Stimulated activated CD4-positive, alpha-beta T cell treated with anti-CD3 and anti-CD28 coated beads, Interleukin-12 subunit alpha, Interleukin-12 subunit beta, amount 100 ng/mL, for 24 hours (primary cell): ENCODE results near the gene PPP2R2D.
A peak's percentile ranks its signal among the peaks of the same experiment; 100 is the strongest.
"Not testable (repeated sequence)": the region's sequence is repeated elsewhere in the genome, so short reads cannot be mapped to it uniquely, and the experiment has no call there.

Experiments
- DNase-seq, 2 experiments: peaks; one replicate each; pipeline ENCODE4 v3.0.0-alpha.2; 2020; ENCODE audit warnings: low read depth in 2 of 2

Gene PPP2R2D

GRCh38 chr10:131977323-131978096 lies 76.7 kb downstream of the PPP2R2D start:
- no peak for DNase-seq

GRCh38 chr10:131978366-131978765 lies 77.6 kb downstream of the PPP2R2D start:
- no peak for DNase-seq

DNA sequence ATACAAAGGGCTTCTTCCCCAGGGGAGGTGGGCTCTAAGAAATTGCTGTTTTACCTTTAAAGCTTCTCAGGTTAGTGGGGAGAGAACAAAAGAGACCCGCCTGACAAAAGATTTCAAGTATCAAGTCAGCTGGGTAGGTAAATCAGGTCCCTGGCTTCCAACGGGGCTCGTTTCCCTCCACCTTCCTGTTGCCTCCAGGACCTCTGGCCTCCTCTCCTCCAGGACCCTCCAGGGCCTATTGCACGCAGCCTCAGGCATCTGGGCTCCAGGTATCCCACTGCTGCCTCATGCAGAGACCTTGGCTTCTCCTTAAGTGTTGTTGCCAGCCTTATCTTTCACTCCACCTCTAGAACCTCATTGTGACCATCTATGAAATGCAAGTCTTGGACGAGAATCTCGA lies 78.0 kb downstream of the PPP2R2D start:
- DNase-seq: no peak

DNA sequence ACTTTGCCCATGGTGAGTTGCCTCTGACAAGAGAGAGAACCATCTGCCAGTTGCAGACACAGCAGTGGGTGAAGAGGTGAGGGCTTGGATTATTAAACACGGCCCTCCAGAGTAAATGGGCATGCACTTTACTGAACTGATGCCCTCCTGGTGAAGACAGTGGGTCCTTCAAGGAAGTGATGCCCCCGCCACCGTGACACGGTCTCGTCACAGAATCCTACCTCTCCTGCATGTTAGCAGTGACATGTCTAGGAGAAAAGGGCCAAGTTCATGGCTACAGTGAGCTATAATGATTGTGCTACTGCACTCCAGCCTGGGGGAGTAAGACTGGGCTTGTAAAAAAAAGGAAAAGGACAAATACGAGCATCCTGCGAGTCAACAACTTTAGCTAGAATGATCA lies 78.5 kb downstream of the PPP2R2D start:
- DNase-seq: no peak

GRCh38 chr10:131979821-131980270 lies 79.0 kb downstream of the PPP2R2D start:
- no peak for DNase-seq

DNA sequence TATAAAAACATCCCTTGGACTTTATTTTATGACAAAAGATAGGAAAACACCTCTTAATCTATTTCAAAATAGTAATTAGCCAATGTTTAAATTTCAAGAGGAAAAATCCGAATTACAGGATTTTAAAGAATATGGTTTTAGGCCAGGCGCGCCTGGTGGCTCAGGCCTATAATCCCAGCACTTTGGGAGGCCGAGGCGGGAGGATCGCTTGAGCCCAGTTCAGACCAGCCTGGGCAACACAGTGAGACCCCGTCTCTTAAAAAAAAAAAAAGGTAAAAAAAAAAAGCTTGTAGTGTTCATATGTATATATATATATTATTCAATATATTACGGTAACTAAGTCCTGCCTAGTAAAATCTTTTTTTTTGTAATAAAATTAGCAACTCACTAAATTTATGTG lies 79.5 kb downstream of the PPP2R2D start:
- no peak for DNase-seq

- DNase-seq: no peak
These were observed 80.1 kb downstream of the PPP2R2D start for GRCh38 chr10:131980761-131981428.

GRCh38 chr10:131981429-131982184 lies 80.8 kb downstream of the PPP2R2D start, which contains the start of gene BNIP3:
BNIP3 (minus strand) TSS chr10:131981923; CDS start chr10:131981806, 117 bp downstream.
- peak; percentile 92 to 97 for DNase-seq

DNA sequence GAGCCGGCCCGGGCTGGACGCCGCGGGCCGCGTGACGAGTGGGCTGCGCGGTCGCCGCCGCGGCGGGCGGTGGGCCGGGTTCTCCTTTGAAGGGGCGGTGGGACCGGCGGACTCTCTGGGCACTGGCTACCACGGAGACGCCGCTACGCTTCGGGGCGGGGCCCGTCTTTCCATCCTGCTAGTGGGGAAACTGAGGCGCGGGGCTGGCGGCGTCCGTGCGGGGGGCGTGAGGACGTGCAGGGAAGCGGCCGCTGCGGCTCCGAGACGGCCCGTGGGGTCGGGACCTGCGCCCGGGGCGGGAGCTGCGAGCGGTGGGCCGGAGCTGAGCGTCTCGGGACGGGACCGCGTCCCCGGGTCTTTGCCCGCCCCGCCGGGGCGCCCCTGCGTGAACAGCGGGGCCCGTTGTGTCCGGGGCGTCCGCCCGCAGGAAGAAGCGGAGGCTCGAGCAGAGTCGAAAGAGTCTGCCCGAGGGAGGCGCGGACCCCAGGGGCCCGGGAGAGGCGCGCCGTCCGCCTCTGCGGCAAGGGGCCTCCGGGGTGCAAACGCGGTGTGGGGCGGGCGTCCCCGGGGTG lies 81.5 kb downstream of the PPP2R2D start:
- no peak for DNase-seq

GRCh38 chr10:131982796-131983195 lies 82.0 kb downstream of the PPP2R2D start:
- no peak for DNase-seq

GRCh38 chr10:131983780-131984179 lies 83.0 kb downstream of the PPP2R2D start:
- DNase-seq: no peak

DNA sequence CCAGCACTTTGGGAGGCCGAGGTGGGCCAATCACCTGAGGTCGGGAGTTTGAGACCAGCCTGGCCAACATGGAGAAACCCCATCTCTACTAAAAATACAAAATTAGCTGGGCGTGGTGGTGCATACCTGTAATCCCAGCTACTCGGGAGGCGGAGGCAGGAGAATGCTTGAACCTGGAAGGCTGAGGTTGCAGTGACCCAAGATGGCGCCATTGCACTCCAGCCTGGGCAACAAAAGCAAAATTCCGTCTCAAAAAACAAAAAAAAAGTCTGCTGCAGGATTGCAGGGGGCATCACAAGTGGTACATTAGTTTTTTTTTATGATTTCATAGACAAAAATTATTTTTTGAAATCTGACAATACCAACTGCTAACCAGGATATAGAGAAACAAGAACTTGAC lies 86.0 kb downstream of the PPP2R2D start:
- DNase-seq: not testable (repeated sequence)

DNA sequence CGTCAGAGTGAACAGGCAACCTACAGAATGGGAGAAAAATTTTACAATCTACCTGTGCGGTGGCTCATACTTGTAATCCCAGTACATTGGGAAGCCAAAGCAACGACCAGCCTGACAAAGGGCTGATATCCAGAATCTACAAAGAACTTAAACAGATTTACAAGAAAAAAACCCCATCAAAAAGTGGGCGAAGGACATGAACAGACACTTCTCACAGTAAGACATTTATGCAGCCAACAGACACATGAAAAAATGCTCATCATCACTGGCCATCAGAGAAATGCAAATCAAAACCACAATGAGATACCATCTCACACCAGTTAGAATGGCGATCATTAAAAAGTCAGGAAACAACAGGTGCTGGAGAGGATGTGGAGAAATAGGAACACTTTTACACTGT lies 86.5 kb downstream of the PPP2R2D start:
- DNase-seq: not testable (repeated sequence)

DNA sequence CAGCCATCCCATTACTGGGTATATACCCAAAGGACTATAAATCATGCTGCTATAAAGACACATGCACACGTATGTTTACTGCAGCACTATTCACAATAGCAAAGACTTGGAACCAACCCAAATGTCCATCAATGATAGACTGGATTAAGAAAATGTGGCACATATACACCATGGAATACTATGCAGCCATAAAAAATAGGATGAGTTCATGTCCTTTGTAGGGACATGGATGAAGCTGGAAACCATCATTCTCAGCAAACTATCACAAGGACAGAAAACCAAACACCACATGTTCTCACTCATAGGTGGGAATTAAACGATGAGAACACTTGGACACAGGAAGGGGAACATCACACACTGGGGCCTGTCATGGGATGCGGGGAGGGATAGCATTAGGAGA lies 87.0 kb downstream of the PPP2R2D start:
- DNase-seq: not testable (repeated sequence)

DNA sequence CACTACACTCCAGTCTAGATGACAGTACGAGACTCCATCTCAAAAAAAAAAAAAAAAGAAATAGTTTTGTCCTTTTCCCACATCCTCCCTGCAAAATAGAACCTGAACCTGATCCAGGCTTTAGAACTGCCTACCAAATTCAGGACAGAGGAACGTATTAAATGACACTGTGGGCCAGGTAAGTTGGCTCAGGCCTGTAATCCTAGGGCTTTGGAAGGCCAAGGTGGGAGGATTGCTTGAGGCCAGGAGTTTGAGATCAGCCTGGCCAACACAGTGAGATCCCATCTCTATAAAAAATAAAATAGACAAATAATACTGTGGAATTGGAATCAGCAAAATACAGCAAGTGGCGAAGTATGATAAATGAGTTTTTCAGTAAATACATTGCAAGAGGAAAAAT lies 90.9 kb downstream of the PPP2R2D start:
- no peak for DNase-seq

DNA sequence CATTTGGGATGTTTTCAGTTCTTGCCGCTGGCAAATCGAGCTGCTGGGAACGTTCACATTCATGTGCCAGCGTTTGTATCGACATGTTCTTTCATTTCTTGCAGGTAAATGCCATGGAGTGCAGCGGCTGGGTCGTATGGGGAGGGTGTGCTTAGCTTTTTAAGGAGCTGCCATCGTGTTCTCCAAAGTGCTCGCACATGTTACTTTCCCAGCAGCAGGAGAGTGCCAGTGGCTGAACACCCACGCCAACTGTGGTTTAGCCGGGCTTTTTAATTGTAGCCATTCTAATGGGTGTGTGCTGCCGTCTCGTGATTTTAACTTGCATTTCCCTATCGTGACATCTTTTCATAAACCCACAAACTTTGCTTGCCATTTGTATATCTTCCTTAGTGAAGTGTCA lies 92.5 kb downstream of the PPP2R2D start:
- no peak for DNase-seq

- DNase-seq: no peak
These were observed 93.6 kb downstream of the PPP2R2D start for GRCh38 chr10:131994435-131994834.

DNA sequence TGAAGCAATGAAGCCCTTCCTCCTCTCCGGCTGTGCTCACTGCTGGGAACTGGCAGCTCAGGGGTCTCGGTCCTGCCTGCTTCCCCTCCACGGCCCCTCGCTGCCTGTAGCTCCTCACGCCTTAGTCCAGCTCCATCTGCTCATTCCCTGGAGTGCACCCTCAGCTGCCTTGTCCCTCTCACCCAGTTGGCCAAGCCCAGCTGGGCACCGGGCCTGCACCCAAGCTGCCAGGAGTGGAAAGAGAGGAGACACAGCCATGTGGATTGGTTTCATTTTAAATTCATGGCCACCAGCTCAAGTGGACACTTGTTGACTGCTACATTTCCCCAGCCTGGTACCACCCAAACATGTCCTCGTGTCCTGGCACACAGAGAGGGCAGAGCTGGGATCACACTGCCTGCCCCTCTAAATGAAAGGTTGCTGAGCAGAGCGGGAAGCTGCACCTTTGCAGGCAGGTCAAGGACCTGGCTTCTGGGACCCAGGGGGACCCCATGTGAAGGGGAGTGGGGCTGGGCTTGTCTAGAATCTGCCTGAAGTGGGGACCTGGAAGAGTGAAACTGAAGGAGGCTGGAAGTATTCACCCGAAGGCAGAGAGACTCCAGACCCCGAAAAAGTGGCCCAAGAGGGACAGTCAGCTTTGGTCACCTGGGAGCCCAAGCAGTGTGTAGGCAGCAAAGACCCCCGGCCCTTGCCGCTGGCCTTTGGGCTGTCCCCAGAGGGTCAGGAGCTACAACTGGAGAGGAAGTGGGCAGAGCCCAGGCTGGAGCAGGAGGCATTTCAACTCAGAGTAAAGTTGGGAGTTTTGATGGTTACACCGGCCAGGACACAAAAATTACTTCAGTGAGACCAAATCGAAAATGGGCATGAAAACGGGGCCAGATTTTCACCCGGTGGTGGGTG lies 95.9 kb downstream of the PPP2R2D start:
- no peak for DNase-seq

- DNase-seq: no peak
These were observed 96.7 kb downstream of the PPP2R2D start for GRCh38 chr10:131997366-131998049.

DNA sequence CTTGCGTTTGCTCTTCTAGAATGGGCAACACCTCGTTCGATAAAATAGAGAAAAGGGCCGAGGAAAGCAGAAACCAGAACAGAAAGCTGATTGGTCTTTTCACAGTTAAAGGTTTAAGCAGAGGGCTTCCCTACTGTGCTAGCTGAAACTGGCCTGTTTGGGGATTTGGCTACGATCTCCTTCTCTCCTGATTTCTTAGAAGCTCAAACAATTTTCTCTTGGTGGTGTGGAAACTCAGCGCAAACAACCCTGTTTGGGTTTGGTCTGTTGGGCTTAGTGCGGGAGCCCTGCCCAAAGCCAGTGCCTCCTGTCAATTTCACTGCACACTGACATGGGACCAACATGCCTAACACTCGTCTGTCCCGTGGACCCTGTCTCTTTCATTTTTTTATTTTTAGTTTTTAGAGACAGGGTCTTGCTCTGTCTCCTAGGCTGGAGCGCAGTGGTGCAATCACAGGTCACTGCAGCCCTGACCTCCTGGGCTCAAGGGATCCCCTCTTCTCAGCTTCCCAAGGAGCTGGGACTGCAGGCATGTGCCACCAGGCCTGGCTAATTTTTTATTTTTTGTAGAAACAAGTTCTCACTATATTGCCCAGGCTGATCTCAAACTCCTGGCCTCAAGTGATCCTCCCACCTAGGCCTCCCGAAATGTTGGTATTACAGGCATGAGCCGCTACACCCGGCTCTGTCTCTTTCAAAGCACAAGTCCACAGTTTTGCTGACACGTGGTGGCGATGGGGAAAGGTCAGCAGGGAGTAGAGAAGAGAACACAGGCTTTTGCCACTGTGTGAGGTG lies 97.4 kb downstream of the PPP2R2D start:
- no peak for DNase-seq
